GM23338 (cell line): ENCODE measurements around the gene LARGE1. TPM values are rescaled to one million over a fixed set of nuclear protein-coding genes. Genes with fewer than 3 reads are reported as not detected.

ENCODE experiments used
- ATAC-seq: fragments of 200-7000 bp; cut with Tn5 transposase; 3 replicates; pipeline ENCODE4 v1.9.1; 2020
- DNase-seq: peaks from one replicate; pipeline ENCODE4 v3.0.0-alpha.2; 2015; ENCODE audit warnings: low spot score
- H2AFZ ChIP-seq: fragments of 200-600 bp; sonication (generic); 2 replicates; pipeline ENCODE4 v1.8.0; 2016; ENCODE audit warnings: antibody characterized with exemption, mild to moderate bottlenecking, moderate library complexity
- H3F3A ChIP-seq: fragments of 200-600 bp; sonication (generic); replicated peaks from 2 replicates; pipeline ENCODE4 v1.8.0; 2017; ENCODE audit warnings: antibody characterized with exemption, mixed run types, low read depth
- H3K27ac ChIP-seq: fragments of 200-600 bp; sonication (generic); 2 replicates; pipeline ENCODE4 v1.6.1; 2016; ENCODE audit warnings: low read depth
- H3K27me3 ChIP-seq: fragments of 200-600 bp; sonication (generic); 2 replicates; pipeline ENCODE4 v1.8.0; 2016; ENCODE audit warnings: mild to moderate bottlenecking, mixed run types, moderate library complexity; ENCODE audit not compliant: insufficient read depth
- H3K36me3 ChIP-seq: fragments of 200-600 bp; sonication (generic); 2 replicates; pipeline ENCODE4 v1.8.0; 2016; ENCODE audit warnings: mild to moderate bottlenecking; ENCODE audit not compliant: insufficient read depth
- H3K4me1 ChIP-seq: fragments of 200-600 bp; sonication (generic); 2 replicates; pipeline ENCODE4 v1.8.0; 2016; ENCODE audit warnings: mild to moderate bottlenecking, moderate library complexity; ENCODE audit not compliant: insufficient read depth
- H3K4me2 ChIP-seq: fragments of 200-600 bp; sonication (generic); 2 replicates; pipeline ENCODE4 v1.7.1; 2017; ENCODE audit warnings: mixed run types
- H3K4me3 ChIP-seq: fragments of 200-600 bp; sonication (generic); 2 replicates; pipeline ENCODE4 v1.6.1; 2016; ENCODE audit warnings: mixed run types
- H3K79me2 ChIP-seq: fragments of 200-600 bp; sonication (generic); replicated peaks from 2 replicates; pipeline ENCODE4 v1.8.0; 2017; ENCODE audit warnings: mild to moderate bottlenecking; ENCODE audit not compliant: insufficient read depth
- H3K9me2 ChIP-seq: fragments of 200-600 bp; sonication (generic); 2 replicates; pipeline ENCODE4 v1.8.0; 2017; ENCODE audit not compliant: insufficient read depth
- H4K20me1 ChIP-seq: fragments of 200-600 bp; sonication (generic); replicated peaks from 2 replicates; pipeline ENCODE4 v1.8.0; 2017; ENCODE audit warnings: mild to moderate bottlenecking; ENCODE audit not compliant: insufficient read depth
- H3K27ac Mint-ChIP-seq: 2 replicates; pipeline ENCODE4 v1.8.0; 2020; ENCODE audit warnings: inconsistent platforms, mild to moderate bottlenecking, moderate library complexity, mixed read lengths
- H3K27me3 Mint-ChIP-seq: 3 replicates; pipeline ENCODE4 v1.8.0; 2022; ENCODE audit warnings: low read depth, mild to moderate bottlenecking, moderate library complexity, mixed read lengths, inconsistent platforms; ENCODE audit not compliant: insufficient read depth, poor library complexity
- H3K36me3 Mint-ChIP-seq: 3 replicates; pipeline ENCODE4 v1.8.0; 2021; ENCODE audit warnings: low read depth, mild to moderate bottlenecking, inconsistent platforms, moderate library complexity, mixed read lengths
- H3K4me1 Mint-ChIP-seq: 3 replicates; pipeline ENCODE4 v1.8.0; 2020; ENCODE audit warnings: mild to moderate bottlenecking, inconsistent platforms, mixed read lengths
- H3K4me3 Mint-ChIP-seq: 3 replicates; pipeline ENCODE4 v1.8.0; 2021; ENCODE audit warnings: moderate library complexity, mild to moderate bottlenecking, inconsistent platforms, mixed read lengths
- H3K9me3 Mint-ChIP-seq: 3 replicates; pipeline ENCODE4 v1.8.0; 2020; ENCODE audit warnings: moderate library complexity, mild to moderate bottlenecking, inconsistent platforms, mixed read lengths
- CREB1 ChIP-seq: fragments of 250-450 bp; sonication (Bioruptor Pico); IDR thresholded peaks from 2 replicates; pipeline ENCODE4 v1.5.0; 2020; ENCODE audit warnings: low read depth, mild to moderate bottlenecking, moderate library complexity
- EZH2 ChIP-seq: fragments of 200-600 bp; sonication (generic); IDR thresholded peaks from one replicate; pipeline ENCODE4 v1.8.0; 2017; ENCODE audit warnings: antibody characterized with exemption, mild to moderate bottlenecking, low read depth; ENCODE audit not compliant: unreplicated experiment
- EZH2phosphoT487 ChIP-seq: fragments of 200-600 bp; sonication (generic); IDR thresholded peaks from one replicate; pipeline ENCODE4 v1.8.1; 2018; ENCODE audit warnings: antibody characterized with exemption; ENCODE audit not compliant: unreplicated experiment
- JUNB ChIP-seq: IDR thresholded peaks from one replicate; pipeline ENCODE4 v1.6.1; 2016; ENCODE audit warnings: antibody characterized with exemption; ENCODE audit not compliant: unreplicated experiment
- NANOG ChIP-seq: IDR thresholded peaks from 2 replicates; pipeline ENCODE4 v1.6.1; 2016; ENCODE audit warnings: antibody characterized with exemption, borderline replicate concordance
- POLR2AphosphoS5 ChIP-seq: IDR thresholded peaks from 2 replicates; pipeline ENCODE4 v1.6.1; 2016; ENCODE audit warnings: antibody characterized with exemption, low read depth
- STAT1 ChIP-seq: IDR thresholded peaks from one replicate; pipeline ENCODE4 v1.6.1; 2016; ENCODE audit warnings: antibody characterized with exemption; ENCODE audit not compliant: unreplicated experiment
- ZNF114 ChIP-seq: fragments of 250-450 bp; sonication (Bioruptor Pico); IDR thresholded peaks from 2 replicates; pipeline ENCODE4 v1.5.0; 2020; ENCODE audit warnings: mild to moderate bottlenecking, moderate library complexity
- ZNF331 ChIP-seq: fragments of 250-450 bp; sonication (Bioruptor Pico); IDR thresholded peaks from 2 replicates; pipeline ENCODE4 v1.5.0; 2020; ENCODE audit warnings: low read depth, mild to moderate bottlenecking, moderate library complexity
- polyA plus RNA-seq: library from polyadenylated mRNA; unstranded; fragments of >200 nt; fragmentation: Nextera tagmentation; extraction: Ambion mirVana; gene quantifications from 2 replicates; pipeline ENCODE4 v1.2.1, GENCODE V29; 2016
- total RNA-seq: library from RNA; depleted of rRNA; stranded (reverse); fragments of >200 nt; shearing (Covaris generic); gene quantifications from 2 replicates; pipeline ENCODE4 v1.2.3, GENCODE V29; 2014
- TF ChIP-seq, protein P1 (sequence below), 2 experiments: fragments of 200-600 bp in 1 of 2; sonication (generic) in 1 of 2; conservative IDR thresholded peaks; 2 replicates each; pipeline versions ENCODE4 v1.5.1 to v1.6.1; 2016 to 2017; ENCODE audit warnings: antibody characterized with exemption in 2 of 2, low read depth in 2 of 2, mild to moderate bottlenecking in 2 of 2, moderate library complexity in 1 of 2
- TF ChIP-seq, protein P2 (sequence below): IDR thresholded peaks from 2 replicates; pipeline ENCODE4 v1.6.1; 2016; ENCODE audit warnings: antibody characterized with exemption
- TF ChIP-seq, protein P3 (sequence below): fragments of 250-450 bp; sonication (Bioruptor Pico); IDR thresholded peaks from 2 replicates; pipeline ENCODE4 v1.5.0; 2020; ENCODE audit warnings: mild to moderate bottlenecking, moderate library complexity
- TF ChIP-seq, protein P4 (sequence below): IDR thresholded peaks from one replicate; pipeline ENCODE4 v1.6.1; 2018; ENCODE audit warnings: antibody characterized with exemption; ENCODE audit not compliant: unreplicated experiment

Gene LARGE1
- total and polyA plus RNA-seq, 2 experiments from 2014 or later, result 12.8 to 75.6 TPM

DNA sequence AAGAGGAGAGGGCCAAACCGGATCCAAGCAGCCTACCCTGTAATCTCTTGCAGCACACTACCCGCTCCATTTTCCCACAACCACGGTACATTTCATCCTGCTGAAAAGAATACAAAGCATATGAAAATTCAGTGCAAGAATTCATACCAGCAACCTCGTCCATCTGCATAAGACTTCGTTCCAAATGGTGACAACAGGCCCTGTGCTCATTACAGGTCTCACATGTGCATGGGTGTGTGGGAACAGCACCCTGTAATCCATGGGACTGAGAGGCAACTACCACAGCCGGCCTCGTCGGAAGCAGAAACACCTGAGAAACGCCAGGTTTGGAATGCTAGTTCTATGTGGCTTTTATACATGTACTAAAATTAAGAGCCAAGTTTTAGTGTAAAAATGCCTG, 52.3 kb downstream of the LARGE1 start:
- no peak overlapping the region for H3K4me3 Mint-ChIP-seq
- H3K79me2 ChIP-seq, result peaks cover 100% of the 10 kb centered on the region
- H2AFZ ChIP-seq, result no peak overlapping the region
- TF ChIP-seq CREB1 (no peak), JUNB (no peak), NANOG (no peak), EZH2 (no peak), ZNF331 (CRISPR knock-in tag) (no peak), EZH2phosphoT487 (no peak), POLR2AphosphoS5 (no peak), ZNF114 (CRISPR knock-in tag) (no peak), STAT1 (no peak)
- TF ChIP-seq, protein P1, sequence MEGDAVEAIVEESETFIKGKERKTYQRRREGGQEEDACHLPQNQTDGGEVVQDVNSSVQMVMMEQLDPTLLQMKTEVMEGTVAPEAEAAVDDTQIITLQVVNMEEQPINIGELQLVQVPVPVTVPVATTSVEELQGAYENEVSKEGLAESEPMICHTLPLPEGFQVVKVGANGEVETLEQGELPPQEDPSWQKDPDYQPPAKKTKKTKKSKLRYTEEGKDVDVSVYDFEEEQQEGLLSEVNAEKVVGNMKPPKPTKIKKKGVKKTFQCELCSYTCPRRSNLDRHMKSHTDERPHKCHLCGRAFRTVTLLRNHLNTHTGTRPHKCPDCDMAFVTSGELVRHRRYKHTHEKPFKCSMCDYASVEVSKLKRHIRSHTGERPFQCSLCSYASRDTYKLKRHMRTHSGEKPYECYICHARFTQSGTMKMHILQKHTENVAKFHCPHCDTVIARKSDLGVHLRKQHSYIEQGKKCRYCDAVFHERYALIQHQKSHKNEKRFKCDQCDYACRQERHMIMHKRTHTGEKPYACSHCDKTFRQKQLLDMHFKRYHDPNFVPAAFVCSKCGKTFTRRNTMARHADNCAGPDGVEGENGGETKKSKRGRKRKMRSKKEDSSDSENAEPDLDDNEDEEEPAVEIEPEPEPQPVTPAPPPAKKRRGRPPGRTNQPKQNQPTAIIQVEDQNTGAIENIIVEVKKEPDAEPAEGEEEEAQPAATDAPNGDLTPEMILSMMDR (conservative IDR thresholded peaks at IDR 0.05; ENCODE audit: low read depth in 2 of 2), result no peak
- TF ChIP-seq, protein P2, sequence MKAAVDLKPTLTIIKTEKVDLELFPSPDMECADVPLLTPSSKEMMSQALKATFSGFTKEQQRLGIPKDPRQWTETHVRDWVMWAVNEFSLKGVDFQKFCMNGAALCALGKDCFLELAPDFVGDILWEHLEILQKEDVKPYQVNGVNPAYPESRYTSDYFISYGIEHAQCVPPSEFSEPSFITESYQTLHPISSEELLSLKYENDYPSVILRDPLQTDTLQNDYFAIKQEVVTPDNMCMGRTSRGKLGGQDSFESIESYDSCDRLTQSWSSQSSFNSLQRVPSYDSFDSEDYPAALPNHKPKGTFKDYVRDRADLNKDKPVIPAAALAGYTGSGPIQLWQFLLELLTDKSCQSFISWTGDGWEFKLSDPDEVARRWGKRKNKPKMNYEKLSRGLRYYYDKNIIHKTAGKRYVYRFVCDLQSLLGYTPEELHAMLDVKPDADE, result no peak
- TF ChIP-seq, protein P3, sequence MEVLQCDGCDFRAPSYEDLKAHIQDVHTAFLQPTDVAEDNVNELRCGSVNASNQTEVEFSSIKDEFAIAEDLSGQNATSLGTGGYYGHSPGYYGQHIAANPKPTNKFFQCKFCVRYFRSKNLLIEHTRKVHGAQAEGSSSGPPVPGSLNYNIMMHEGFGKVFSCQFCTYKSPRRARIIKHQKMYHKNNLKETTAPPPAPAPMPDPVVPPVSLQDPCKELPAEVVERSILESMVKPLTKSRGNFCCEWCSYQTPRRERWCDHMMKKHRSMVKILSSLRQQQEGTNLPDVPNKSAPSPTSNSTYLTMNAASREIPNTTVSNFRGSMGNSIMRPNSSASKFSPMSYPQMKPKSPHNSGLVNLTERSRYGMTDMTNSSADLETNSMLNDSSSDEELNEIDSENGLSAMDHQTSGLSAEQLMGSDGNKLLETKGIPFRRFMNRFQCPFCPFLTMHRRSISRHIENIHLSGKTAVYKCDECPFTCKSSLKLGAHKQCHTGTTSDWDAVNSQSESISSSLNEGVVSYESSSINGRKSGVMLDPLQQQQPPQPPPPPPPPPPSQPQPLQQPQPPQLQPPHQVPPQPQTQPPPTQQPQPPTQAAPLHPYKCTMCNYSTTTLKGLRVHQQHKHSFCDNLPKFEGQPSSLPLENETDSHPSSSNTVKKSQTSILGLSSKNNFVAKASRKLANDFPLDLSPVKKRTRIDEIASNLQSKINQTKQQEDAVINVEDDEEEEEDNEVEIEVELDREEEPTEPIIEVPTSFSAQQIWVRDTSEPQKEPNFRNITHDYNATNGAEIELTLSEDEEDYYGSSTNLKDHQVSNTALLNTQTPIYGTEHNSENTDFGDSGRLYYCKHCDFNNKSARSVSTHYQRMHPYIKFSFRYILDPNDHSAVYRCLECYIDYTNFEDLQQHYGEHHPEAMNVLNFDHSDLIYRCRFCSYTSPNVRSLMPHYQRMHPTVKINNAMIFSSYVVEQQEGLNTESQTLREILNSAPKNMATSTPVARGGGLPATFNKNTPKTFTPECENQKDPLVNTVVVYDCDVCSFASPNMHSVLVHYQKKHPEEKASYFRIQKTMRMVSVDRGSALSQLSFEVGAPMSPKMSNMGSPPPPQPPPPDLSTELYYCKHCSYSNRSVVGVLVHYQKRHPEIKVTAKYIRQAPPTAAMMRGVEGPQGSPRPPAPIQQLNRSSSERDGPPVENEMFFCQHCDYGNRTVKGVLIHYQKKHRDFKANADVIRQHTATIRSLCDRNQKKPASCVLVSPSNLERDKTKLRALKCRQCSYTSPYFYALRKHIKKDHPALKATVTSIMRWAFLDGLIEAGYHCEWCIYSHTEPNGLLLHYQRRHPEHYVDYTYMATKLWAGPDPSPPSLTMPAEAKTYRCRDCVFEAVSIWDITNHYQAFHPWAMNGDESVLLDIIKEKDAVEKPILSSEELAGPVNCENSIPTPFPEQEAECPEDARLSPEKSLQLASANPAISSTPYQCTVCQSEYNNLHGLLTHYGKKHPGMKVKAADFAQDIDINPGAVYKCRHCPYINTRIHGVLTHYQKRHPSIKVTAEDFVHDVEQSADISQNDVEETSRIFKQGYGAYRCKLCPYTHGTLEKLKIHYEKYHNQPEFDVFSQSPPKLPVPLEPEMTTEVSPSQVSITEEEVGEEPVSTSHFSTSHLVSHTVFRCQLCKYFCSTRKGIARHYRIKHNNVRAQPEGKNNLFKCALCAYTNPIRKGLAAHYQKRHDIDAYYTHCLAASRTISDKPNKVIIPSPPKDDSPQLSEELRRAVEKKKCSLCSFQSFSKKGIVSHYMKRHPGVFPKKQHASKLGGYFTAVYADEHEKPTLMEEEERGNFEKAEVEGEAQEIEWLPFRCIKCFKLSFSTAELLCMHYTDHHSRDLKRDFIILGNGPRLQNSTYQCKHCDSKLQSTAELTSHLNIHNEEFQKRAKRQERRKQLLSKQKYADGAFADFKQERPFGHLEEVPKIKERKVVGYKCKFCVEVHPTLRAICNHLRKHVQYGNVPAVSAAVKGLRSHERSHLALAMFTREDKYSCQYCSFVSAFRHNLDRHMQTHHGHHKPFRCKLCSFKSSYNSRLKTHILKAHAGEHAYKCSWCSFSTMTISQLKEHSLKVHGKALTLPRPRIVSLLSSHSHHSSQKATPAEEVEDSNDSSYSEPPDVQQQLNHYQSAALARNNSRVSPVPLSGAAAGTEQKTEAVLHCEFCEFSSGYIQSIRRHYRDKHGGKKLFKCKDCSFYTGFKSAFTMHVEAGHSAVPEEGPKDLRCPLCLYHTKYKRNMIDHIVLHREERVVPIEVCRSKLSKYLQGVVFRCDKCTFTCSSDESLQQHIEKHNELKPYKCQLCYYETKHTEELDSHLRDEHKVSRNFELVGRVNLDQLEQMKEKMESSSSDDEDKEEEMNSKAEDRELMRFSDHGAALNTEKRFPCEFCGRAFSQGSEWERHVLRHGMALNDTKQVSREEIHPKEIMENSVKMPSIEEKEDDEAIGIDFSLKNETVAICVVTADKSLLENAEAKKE (CRISPR knock-in tag), result no peak
- TF ChIP-seq, protein P4, sequence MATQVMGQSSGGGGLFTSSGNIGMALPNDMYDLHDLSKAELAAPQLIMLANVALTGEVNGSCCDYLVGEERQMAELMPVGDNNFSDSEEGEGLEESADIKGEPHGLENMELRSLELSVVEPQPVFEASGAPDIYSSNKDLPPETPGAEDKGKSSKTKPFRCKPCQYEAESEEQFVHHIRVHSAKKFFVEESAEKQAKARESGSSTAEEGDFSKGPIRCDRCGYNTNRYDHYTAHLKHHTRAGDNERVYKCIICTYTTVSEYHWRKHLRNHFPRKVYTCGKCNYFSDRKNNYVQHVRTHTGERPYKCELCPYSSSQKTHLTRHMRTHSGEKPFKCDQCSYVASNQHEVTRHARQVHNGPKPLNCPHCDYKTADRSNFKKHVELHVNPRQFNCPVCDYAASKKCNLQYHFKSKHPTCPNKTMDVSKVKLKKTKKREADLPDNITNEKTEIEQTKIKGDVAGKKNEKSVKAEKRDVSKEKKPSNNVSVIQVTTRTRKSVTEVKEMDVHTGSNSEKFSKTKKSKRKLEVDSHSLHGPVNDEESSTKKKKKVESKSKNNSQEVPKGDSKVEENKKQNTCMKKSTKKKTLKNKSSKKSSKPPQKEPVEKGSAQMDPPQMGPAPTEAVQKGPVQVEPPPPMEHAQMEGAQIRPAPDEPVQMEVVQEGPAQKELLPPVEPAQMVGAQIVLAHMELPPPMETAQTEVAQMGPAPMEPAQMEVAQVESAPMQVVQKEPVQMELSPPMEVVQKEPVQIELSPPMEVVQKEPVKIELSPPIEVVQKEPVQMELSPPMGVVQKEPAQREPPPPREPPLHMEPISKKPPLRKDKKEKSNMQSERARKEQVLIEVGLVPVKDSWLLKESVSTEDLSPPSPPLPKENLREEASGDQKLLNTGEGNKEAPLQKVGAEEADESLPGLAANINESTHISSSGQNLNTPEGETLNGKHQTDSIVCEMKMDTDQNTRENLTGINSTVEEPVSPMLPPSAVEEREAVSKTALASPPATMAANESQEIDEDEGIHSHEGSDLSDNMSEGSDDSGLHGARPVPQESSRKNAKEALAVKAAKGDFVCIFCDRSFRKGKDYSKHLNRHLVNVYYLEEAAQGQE, result no peak
- no peak overlapping the region; the same call in 1 of the 2 replicates for H3K27ac ChIP-seq
- peaks cover 5% of the 10 kb centered on the region; the same call in 1 of the 2 replicates for H3K9me2 ChIP-seq
- H3K36me3 Mint-ChIP-seq, result peaks cover 17% of the 10 kb centered on the region; the same call in 2 of the 3 replicates
- H4K20me1 ChIP-seq, result peaks cover 51% of the 10 kb centered on the region
- no peaks in the 10 kb centered on the region for H3F3A ChIP-seq
- H3K27ac Mint-ChIP-seq, result 0 out of 2 replicates have a peak overlapping the region, but pooled peaks have one; percentile 28
- DNase-seq (no peak), ATAC-seq (no peak)
- peaks cover 13% of the 10 kb centered on the region for H3K27me3 Mint-ChIP-seq
- H3K27me3 ChIP-seq, result no peaks in the 10 kb centered on the region
- no peaks in the 10 kb centered on the region for H3K36me3 ChIP-seq
- no peaks in the 10 kb centered on the region for H3K9me3 Mint-ChIP-seq
- H3K4me2 ChIP-seq, result no peak overlapping the region
- no peak overlapping the region for H3K4me3 ChIP-seq
- H3K4me1 Mint-ChIP-seq, result peaks cover 45% of the 10 kb centered on the region
- peaks cover 13% of the 10 kb centered on the region for H3K4me1 ChIP-seq
